A549 (cell line): ENCODE results near the gene SURF1. TPM values are rescaled to one million over a fixed set of nuclear protein-coding genes. Genes with fewer than 3 reads are reported as not detected.

Experiments used
- ATAC-seq, 2 experiments: fragments of 200-7000 bp in 1 of 2; fragments of >200 bp in 1 of 2; cut with Nextera tagmentation in 1 of 2; cut with Tn5 transposase in 1 of 2; 3 replicates each; pipeline versions ENCODE4 v1.8.0 to v1.9.1; 2018 to 2020; ENCODE audit warnings: mild to moderate bottlenecking in 1 of 2, moderate library complexity in 1 of 2
- CTCF ChIA-PET: fragments of 300-600 bp; sonication (Branson Sonifier 250); formaldehyde crosslinking; extraction: SDS; loops from one replicate; lab custom pipeline; 2021; ENCODE audit warnings: antibody characterized with exemption, inconsistent platforms; lab: Yijun Ruan, JAX
- POLR2A ChIA-PET: fragments of 350-600 bp; formaldehyde crosslinking; extraction: SDS; loops from one replicate; lab custom pipeline; 2021; ENCODE audit warnings: antibody characterized with exemption, inconsistent platforms; lab: Yijun Ruan, JAX
- DNase-seq, 2 experiments: peaks; one replicate each; pipeline versions ENCODE4 v3.0.0 to v3.0.0-alpha.2; 2011 to 2016; ENCODE audit warnings: low read depth in 1 of 2, low spot score in 1 of 2
- FAIRE-seq: peaks from 2 replicates; lab custom pipeline; 2011; peaks lifted over from hg19 to GRCh38; lab: Jason Lieb, UNC
- H3K27ac ChIP-seq, 2 experiments: fragments of >200 bp; sonication (Bioruptor Twin); formaldehyde crosslinking; 3 replicates each; pipeline ENCODE4 v1.5.1; 2016 to 2017
- H3K4me1 ChIP-seq: fragments of >200 bp; sonication (Bioruptor Twin); formaldehyde crosslinking; 3 replicates; pipeline ENCODE4 v1.6.1; 2016
- H3K4me2 ChIP-seq: fragments of >200 bp; sonication (Bioruptor Twin); formaldehyde crosslinking; 3 replicates; pipeline ENCODE4 v1.6.1; 2016
- H3K4me3 ChIP-seq: fragments of >200 bp; sonication (Bioruptor Twin); formaldehyde crosslinking; 3 replicates; pipeline ENCODE4 v1.5.1; 2016
- H3K9me3 ChIP-seq: fragments of >200 bp; sonication (Bioruptor Twin); formaldehyde crosslinking; 3 replicates; pipeline ENCODE4 v1.6.1; 2016
- CTCF ChIP-seq: fragments of >200 bp; sonication (Bioruptor Twin); formaldehyde crosslinking; IDR thresholded peaks from 3 replicates; pipeline ENCODE4 v1.5.1; 2016
- EHMT2 ChIP-seq: fragments of 200-600 bp; sonication (generic); IDR thresholded peaks from 2 replicates; pipeline ENCODE4 v1.6.1; 2016; ENCODE audit warnings: antibody characterized with exemption, low read depth, mild to moderate bottlenecking, moderate library complexity
- FOSL2 ChIP-seq, 2 experiments: fragments of 450-650 bp in 1 of 2; fragments of >200 bp in 1 of 2; sonication (Bioruptor Twin) in 1 of 2; formaldehyde crosslinking; IDR thresholded peaks; 2 replicates each; pipeline versions ENCODE4 v1.5.0 to v1.6.1; 2016 to 2020; ENCODE audit warnings: mild to moderate bottlenecking in 1 of 2, moderate library complexity in 1 of 2
- FOXS1 ChIP-seq: fragments of 250-450 bp; sonication (Bioruptor Pico); IDR thresholded peaks from 2 replicates; pipeline ENCODE4 v1.5.0; 2020; ENCODE audit warnings: mild to moderate bottlenecking, moderate library complexity
- HMGXB4 ChIP-seq: fragments of 250-450 bp; sonication (Bioruptor Pico); IDR thresholded peaks from 2 replicates; pipeline ENCODE4 v1.5.0; 2021; ENCODE audit warnings: mild to moderate bottlenecking, moderate library complexity, borderline replicate concordance
- KDM1A ChIP-seq: fragments of 200-600 bp; sonication (generic); IDR thresholded peaks from 2 replicates; pipeline ENCODE4 v1.6.1; 2016; ENCODE audit warnings: low read depth, mild to moderate bottlenecking
- MAX ChIP-seq: IDR thresholded peaks from 2 replicates; pipeline ENCODE4 v1.6.1; 2012
- PBX3 ChIP-seq: IDR thresholded peaks from 2 replicates; pipeline ENCODE4 v1.6.1; 2012
- RAD21 ChIP-seq, 2 experiments: fragments of >200 bp in 1 of 2; sonication (Bioruptor Twin) in 1 of 2; formaldehyde crosslinking in 1 of 2; IDR thresholded peaks in 1 of 2; conservative IDR thresholded peaks in 1 of 2; 2 replicates in 1 of 2; 3 replicates in 1 of 2; pipeline ENCODE4 v1.6.1; 2012 to 2018; ENCODE audit warnings: inconsistent platforms in 1 of 2
- RNF2 ChIP-seq: fragments of 200-600 bp; sonication (generic); IDR thresholded peaks from 2 replicates; pipeline ENCODE4 v1.6.1; 2016; ENCODE audit warnings: low read depth, mild to moderate bottlenecking, antibody characterized with exemption, moderate library complexity, borderline replicate concordance
- ZNF302 ChIP-seq: fragments of 250-450 bp; sonication (Bioruptor Pico); IDR thresholded peaks from 2 replicates; pipeline ENCODE4 v1.9.0; 2021; ENCODE audit warnings: inconsistent platforms, mild to moderate bottlenecking, moderate library complexity
- ZSCAN20 ChIP-seq: fragments of 250-450 bp; sonication (Bioruptor Pico); IDR thresholded peaks from 2 replicates; pipeline ENCODE4 v1.8.0; 2022; ENCODE audit warnings: mild to moderate bottlenecking, moderate library complexity
- WGBS: methylation state at CpG from one replicate; pipeline ENCODE4 v1.1.6; 2017; ENCODE audit errors: missing lambda C conversion rate; 5-methylcytosine and 5-hydroxymethylcytosine counted together
- polyA plus RNA-seq, 4 experiments: library from polyadenylated mRNA; depleted of rRNA in 3 of 4; stranded (reverse); fragments of >200 nt; fragmentation: RNase III in 1 of 4; extraction: RNeasy Plus Mini Kit Qiagen cat#74134 plus additional on column Dnase treatment in 1 of 4; gene quantifications; 2 replicates in 3 of 4; 3 replicates in 1 of 4; pipeline ENCODE4 v1.2.3, GENCODE V29; 2011 to 2017

Gene SURF1
- polyA plus RNA-seq, 2 of the 4 experiments (the other 2 are of a cell fraction), result 28.6 to 47.5 TPM

- TF ChIP-seq HMGXB4 (CRISPR knock-in tag) (no peak), FOXS1 (CRISPR knock-in tag) (no peak)
Observed at GRCh38 chr9:133405508-133406438, 49.5 kb upstream of the SURF1 start (continued).

- POLR2A ChIA-PET, result no interaction called here
- DNase-seq (no peak), ATAC-seq (no peak), FAIRE-seq (no peak)
- no peak overlapping the region for H3K4me2 ChIP-seq
- no peak overlapping the region for H3K27ac ChIP-seq
- CTCF ChIA-PET, result interaction anchor here (0.5 to 4.9 kb wide), 20 partner anchors 8 to 301 kb away, joined by 3 to 45 read pairs (median 4); partner anchors contain the start of genes REXO4, STKLD1, SURF1 and SURF2
- no peak overlapping the region for H3K4me3 ChIP-seq
- H3K4me1 ChIP-seq, result no peaks in the 10 kb centered on the region
- no peaks in the 10 kb centered on the region for H3K9me3 ChIP-seq
- no peak for TF ChIP-seq FOSL2 (IDR thresholded peaks at IDR 0.05)
- no peak for TF ChIP-seq FOSL2 (CRISPR knock-in tag; IDR thresholded peaks at IDR 0.05)
- no peak for TF ChIP-seq RAD21 (conservative IDR thresholded peaks at IDR 0.05 in 1 of 2, IDR thresholded peaks at IDR 0.05 in 1 of 2)
- no peak for TF ChIP-seq RNF2
- no peak for TF ChIP-seq KDM1A
- no peak for TF ChIP-seq EHMT2
- no peak for TF ChIP-seq PBX3
- WGBS, result 91% methylated on average over 11 of the region's 12 CpGs
Observed at GRCh38 chr9:133404454-133405002, 48.2 kb upstream of the SURF1 start.

GRCh38 chr9:133403766-133404453 is 47.6 kb upstream of the SURF1 start:
- no peaks in the 10 kb centered on the region for H3K4me1 ChIP-seq
- H3K4me3 ChIP-seq, result no peak overlapping the region
- DNase-seq, result peak; percentile 52 to 73
- H3K9me3 ChIP-seq, result no peaks in the 10 kb centered on the region
- TF ChIP-seq ZNF302 (CRISPR knock-in tag), result no peak
- TF ChIP-seq RAD21 (conservative IDR thresholded peaks at IDR 0.05 in 1 of 2, IDR thresholded peaks at IDR 0.05 in 1 of 2), result peak; percentile 45 to 60
- peak; percentile 55 for TF ChIP-seq CTCF
- 0 out of 2 replicates have a peak, but pooled peaks have one; percentile 15 for TF ChIP-seq MAX
- no peak for TF ChIP-seq ZSCAN20 (CRISPR knock-in tag)
- H3K4me2 ChIP-seq, result no peak overlapping the region
- ATAC-seq, result peak; percentile 21 to 65; a peak in 4 of 6 replicates
- WGBS, result 73% methylated on average over 13 of the region's 16 CpGs
- FAIRE-seq, result no peak
- CTCF ChIA-PET, result interaction anchor here (0.6 to 4.9 kb wide), 24 partner anchors 8 to 301 kb away, joined by 3 to 45 read pairs (median 4); partner anchors contain the start of genes REXO4, STKLD1, SURF1 and SURF2
- no peak overlapping the region for H3K27ac ChIP-seq
- POLR2A ChIA-PET, result no interaction called here
